IPS-NIHi7 (cell line): ENCODE results near the gene E2F8.

Experiments used
- DNase-seq: peaks from one replicate; pipeline ENCODE4 v3.0.0; 2012; ENCODE audit warnings: mixed read lengths; ENCODE audit errors: extremely low spot score

E2F8 gene

DNA sequence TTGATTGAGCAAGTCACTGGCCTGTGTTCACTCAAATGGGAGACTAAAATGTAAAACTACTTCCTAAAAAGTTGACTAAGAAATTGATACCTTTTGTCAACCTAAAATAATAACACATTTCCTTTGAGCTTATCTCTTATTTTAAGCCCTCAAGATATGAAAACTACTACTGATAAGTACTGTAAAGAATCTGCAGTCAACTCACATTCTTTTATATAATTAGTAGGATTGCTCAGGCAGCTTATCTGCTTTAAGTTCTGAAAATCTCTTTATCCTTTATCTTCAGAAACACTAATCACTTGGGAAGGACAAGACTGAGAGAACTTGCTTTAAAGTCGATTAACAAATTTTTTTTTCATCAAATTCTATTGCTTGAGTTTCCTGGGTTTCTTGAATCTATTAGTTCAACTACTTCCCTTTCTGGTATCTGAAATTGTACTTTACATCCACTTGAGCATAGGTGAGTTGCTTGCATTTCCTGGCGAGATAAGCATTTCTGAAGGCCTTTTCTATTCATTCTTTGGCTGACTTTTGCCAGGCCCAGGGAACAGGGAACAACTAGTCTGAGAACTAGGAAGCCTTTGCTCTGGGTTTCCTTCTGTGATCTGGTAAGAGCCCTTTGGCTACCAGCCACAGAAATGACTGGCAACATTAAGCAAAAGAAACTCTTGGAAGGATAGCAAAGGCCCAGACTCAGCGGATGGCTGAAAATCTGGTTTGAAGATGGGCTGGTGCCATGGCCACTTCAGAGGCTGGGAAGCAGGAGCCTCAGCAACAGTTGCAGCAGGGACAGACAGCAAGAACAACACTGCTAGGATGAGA, 19.6 kb downstream of the E2F8 start:
- DNase-seq: no peak

GRCh38 chr11:19218786-19219460, 21.8 kb downstream of the E2F8 start:
- DNase-seq: peak; percentile 20

DNA sequence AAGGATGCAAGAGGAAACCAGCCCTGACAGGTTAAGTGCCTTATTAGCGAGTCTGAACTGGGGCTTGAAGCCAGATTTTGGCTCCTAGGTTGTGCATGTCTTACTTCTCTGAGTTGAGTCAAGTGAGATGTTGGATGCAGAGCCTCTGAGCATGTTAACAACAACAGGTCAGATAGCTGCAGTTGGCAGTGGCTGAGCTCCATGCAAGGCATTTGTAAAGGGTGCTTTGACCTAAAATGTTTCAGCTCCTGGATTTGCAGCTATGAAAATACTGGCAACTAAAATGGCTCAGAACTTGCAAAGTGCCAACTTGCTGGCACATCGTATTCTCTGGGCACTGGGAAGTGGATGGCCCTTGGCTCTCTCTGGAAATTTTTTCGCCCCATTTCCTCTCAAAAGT, 22.5 kb downstream of the E2F8 start:
- DNase-seq: no peak

- no peak for DNase-seq
Measured at GRCh38 chr11:19216709-19217374, 23.9 kb downstream of the E2F8 start.

DNA sequence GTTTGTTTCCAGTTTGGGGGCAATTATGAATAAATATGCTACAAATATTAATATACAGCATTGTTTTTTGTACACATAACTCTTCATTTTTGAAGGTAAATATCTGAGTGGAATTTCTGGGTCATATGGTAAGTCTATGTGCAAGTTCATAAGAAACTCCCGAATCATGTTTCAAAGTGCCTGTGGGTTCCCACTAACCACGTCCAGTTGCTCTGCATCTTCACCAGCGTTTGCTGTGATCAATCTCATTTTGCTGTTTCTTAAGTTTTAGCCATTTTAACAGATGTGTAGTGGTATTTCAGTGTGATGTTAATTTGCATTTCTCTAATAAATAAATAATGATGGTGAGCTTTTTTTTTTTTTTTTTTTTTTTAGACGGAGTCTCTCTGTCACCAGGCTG, 24.7 kb downstream of the E2F8 start:
- DNase-seq: no peak

- no peak for DNase-seq
Measured at GRCh38 chr11:19209617-19210370, 31.0 kb downstream of the E2F8 start.

DNA sequence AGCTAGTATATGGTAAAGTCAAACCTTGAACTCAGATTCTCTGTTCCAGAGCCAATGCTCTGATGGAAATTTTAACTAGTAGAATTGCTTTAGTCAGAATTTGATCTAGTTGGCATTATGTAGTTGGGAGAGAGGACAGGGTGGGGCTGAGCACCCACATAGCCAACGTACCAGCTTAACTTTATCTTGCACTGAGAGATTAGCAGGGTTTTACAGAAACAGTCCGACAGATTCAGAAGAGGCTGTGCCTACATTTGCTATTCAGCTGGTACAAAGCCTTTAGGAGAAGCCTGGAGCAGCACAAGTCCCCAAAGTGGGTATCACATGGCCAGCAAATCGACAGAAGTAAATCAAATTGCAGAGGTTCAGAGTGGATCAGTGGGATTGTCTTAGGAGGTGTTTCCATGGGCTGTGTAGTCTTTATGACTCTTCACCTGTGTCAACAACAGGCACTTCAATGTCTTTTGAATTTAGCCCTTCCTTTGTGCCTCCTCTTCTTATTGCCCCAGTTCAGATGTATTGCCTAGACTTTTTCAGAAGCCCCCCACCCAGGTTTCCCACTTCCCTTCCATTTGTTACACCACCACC, 31.7 kb downstream of the E2F8 start:
- no peak for DNase-seq

DNA sequence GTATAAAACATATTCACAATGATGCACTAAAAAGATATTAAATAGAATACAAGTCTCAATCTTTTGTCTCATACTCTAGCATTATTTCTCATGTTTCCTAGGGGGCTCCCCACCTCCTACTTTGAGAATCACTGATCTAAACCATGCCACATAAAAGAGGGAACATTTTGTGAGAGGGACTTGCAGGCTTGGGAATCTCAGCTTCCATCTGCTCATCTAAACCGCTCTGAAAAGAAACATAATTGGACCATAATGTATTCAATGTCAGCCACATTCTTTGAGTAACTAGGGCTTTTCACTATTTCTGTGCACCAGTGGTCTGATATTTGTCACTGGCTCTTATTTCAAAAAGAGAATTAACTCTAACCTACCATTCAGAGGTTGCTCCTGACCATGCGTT, 32.6 kb downstream of the E2F8 start:
- DNase-seq: no peak

- no peak for DNase-seq
Measured at GRCh38 chr11:19204836-19205235, 35.9 kb downstream of the E2F8 start.

GRCh38 chr11:19201737-19202605, 38.8 kb downstream of the E2F8 start, which contains the start of gene CSRP3:
Gene CSRP3, minus strand, starts transcription at chr11:19201983. Its CDS starts 9,535 bp downstream, at chr11:19192448.
- no peak for DNase-seq

DNA sequence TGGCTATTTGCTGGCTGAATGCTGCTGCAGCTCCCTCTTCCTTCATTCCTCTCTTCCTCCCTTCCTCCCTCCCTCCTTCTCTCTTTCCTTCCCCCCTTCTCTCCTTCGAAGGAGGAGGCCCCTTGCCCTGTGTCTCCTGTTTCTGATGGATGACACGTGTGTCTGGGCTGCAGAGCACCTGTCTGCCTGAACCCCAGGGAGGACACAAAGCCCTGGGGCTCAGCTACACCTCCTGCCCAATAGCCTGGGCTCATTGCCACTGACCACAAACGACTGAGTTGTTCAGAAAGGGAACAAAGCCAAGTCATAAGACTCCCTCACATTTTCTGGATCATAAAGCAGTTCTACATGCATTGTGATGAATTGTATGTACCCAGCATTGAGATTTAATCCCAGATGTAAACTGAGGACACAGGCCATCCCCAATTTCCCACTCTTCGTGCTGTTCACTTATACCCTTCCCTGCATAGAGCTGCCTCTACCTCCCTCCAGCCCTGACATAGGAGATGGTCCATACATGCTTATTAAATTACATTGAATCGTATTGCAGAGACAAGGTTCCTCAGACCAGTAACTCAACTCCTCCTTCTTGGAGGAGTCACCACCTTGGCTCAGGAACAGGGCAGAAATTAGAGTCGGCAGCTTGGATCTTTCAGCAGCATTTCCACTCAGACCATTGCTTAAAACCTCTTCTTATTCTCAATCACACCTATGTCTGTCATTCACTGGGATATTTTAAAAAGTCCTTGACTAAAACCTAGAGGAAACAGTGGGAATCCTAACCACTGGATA, 40.1 kb downstream of the E2F8 start:
- DNase-seq: no peak

DNA sequence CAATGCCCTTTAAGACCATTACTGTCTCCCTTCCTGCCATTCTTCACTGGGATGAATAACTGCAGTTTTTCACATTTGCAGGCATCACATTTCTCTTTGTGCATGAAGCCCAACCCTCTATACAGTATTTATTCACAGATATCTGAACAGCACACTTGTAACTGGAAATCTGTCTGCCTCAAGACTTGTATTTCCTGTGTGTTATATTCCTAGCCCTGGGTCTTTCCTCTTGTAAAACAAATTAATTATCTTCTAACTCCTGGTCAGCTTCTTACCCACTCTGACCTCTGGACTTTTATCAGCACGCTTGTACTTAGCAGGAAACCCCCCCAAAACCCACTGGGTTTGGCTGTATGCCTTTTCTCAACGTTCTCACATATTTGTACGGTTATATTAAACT, 41.0 kb downstream of the E2F8 start:
- no peak for DNase-seq

GRCh38 chr11:19199048-19199447, 41.7 kb downstream of the E2F8 start:
- no peak for DNase-seq

- DNase-seq: no peak
Measured at GRCh38 chr11:19196432-19196831, 44.3 kb downstream of the E2F8 start.

DNA sequence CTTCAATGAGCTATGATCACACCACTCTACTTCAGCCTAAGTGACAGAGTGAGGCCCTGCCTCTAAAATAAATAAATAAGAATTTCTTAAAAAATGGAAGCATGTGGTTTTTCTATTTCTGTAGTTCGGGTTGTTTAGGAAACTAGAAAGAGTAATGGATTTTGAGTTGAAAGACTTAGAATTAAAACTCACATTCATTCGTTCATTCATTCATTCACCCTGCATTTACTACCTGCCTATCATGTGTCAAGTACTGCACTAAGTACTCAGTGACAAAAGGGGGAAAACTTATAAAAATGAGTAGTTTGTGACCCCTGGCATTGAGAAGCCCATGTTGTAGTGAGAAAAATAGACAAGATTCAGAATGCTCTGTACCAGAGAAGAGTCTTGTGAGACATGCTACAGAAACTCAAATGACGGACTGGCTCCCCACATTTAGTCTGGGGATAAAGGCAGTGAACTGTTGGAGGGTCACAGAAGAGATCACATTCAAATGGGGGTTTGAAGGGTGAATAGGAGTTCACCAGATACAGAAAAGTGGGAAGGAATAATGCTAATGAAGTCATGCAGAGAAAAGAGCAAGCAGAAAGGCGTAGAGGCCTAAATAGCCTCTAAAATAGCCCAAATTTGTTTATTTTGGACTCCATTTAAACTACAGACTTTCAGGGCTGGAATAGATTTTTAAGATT, 46.0 kb downstream of the E2F8 start:
- no peak for DNase-seq

DNA sequence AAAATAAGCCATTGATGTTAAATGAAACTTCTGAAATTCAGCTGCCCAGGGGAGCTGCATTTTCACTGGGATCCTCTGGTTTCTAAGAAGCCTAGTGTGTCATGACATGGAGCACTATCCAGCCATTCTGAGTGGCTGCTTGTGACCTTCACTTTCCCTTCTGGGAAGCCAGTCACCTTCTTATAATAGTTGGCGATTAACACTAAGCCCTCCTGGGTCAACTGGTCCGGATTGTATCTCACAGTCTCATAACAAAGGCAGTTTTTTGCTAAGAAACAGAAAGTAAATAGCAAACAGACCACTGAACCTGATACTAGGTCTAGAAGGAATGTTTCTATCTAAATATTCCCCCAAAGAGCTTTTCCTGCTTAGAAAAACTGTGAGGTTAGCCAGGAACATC, 46.8 kb downstream of the E2F8 start:
- no peak for DNase-seq

DNA sequence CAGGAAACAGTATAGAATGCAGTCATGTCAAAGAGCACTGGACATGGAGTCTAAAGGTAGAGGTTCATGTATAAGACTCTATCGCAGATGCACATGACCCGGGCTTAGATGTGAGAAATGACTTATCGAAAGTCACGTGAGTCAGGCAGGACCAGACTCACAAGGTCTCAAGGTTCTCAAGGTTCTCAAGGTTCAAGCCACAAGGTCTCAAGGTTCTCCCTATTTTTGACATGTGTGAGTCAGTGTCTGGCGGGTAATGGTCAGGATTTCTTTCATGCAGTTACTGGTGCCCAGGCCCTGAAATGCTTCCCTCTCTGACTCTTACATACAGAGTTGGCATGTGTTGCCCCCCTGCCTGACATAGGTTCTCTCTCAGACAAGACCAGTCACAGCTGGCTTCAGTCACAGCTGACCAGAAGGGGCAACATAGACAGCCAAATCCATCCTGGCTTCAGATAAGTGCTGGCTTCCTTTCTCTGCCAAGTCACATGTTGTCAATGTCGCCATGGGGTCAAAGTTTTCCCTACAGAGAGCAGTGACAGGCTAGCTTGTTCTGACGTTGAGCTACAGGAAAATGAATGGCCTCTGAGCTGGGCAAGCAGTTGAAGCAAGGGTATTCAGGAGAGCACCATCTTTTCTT, 49.1 kb downstream of the E2F8 start:
- DNase-seq: no peak

- DNase-seq: no peak
Measured at GRCh38 chr11:19187833-19188258, 52.9 kb downstream of the E2F8 start.
